HG03108 (cell line): Measurements from ENCODE around the gene TEX10.

Experiments
- ATAC-seq: cut with Tn5 transposase; IDR thresholded peaks from one replicate; pipeline ENCODE4 v1.9.1; 2021; ENCODE audit warnings: moderate library complexity; ENCODE audit not compliant: unreplicated experiment

Gene TEX10

GRCh38 chr9:100285601-100286000 lies 67.1 kb downstream of the TEX10 start:
- no peak for ATAC-seq

- no peak for ATAC-seq
Measured at GRCh38 chr9:100285080-100285479, 67.7 kb downstream of the TEX10 start.

- ATAC-seq = no peak
Measured at GRCh38 chr9:100284247-100284646, 68.5 kb downstream of the TEX10 start.

GRCh38 chr9:100282388-100282719 lies 70.4 kb downstream of the TEX10 start:
- ATAC-seq = no peak

- no peak for ATAC-seq
Measured at GRCh38 chr9:100281676-100282387, 70.9 kb downstream of the TEX10 start.

GRCh38 chr9:100281066-100281465 lies 71.7 kb downstream of the TEX10 start:
- no peak for ATAC-seq

GRCh38 chr9:100277166-100277979 lies 75.4 kb downstream of the TEX10 start:
- ATAC-seq = no peak

- ATAC-seq = no peak
Measured at GRCh38 chr9:100269656-100270055, 83.1 kb downstream of the TEX10 start.

GRCh38 chr9:100268271-100268670 lies 84.5 kb downstream of the TEX10 start:
- no peak for ATAC-seq

- no peak for ATAC-seq
Measured at GRCh38 chr9:100267211-100267610, 85.5 kb downstream of the TEX10 start.
